Measurements from ENCODE around the gene IGF2.
A peak's percentile ranks its signal among the peaks of the same experiment; 100 is the strongest.

Gene IGF2

DNA sequence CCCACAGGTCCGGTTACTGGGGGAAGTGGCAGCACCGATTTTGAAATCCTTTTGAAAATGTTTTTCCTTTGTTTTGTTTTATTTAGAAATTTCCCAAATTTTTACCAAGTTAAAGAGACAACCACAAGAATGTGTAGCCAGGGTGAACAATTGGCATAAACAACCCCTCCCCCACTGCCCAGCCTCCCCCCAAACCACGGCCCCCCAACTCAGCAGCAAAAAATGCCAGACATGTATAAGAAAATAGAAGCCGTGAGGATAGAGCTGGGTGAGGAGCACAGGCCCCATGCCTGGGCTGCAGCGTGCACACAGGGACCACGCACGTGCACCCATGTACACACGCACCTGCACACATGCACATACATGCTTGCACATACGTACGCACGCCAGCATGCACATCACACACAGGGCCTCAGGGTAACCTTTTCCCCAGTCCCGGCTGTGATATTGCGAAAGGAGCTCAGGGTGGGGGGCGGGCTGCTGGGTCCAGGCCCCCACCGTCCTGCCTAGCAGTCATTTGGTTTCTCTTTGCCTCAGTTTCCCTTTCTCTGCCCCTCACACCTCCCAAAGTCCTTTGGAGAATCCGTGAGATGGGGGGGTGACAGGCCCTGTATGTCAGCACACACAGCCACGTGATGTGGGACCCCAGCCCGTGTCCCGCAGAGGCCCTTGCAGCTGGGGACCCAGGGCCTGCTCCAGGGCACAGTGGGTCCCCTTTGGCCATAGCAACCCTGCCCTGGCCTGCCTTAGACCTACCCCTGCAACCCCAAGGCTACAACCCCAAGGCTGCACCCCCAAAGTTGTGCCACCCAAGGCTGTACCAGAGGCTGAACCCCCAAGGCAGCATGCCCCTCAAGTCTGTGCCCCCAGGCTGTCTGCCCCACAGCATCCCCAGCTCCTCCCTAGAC is 42.9 kb downstream of the IGF2 start:
- no peak for DNase-seq
- no peak overlapping the region for H3K4me3 Mint-ChIP-seq
- peaks cover 9% of the 10 kb centered on the region for H3K4me1 Mint-ChIP-seq (ENCODE audit: low read depth)
- H3K27me3 Mint-ChIP-seq: peaks cover 23% of the 10 kb centered on the region
- no peak overlapping the region for H3K27ac Mint-ChIP-seq
- no peaks in the 10 kb centered on the region for H3K36me3 Mint-ChIP-seq (ENCODE audit: low read depth)
- H3K9me3 Mint-ChIP-seq: no peaks in the 10 kb centered on the region

DNA sequence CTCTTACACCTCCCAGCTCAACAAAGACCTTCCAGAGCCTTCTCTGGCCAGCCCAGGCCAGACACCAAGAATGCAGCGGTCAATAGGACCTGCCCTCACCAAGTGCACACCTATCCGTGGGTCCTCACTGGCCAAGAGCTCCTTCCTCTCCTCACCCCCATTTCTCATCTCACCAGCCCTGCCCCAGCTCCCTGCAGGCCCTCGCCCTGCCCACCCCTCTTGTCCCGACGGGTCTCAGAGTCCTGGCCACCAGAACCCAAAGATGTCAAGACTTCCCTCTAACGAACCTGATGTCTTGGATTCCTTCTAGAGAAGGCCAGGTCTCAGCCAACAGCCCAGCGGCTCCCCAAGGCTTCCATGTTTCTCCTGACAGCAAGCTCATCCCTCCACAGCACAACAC is 43.6 kb downstream of the IGF2 start:
- Mint-ChIP-seq H3K27me3 (peaks cover 23% of the 10 kb centered on the region), H3K4me1 (ENCODE audit: low read depth) (peaks cover 9% of the 10 kb centered on the region), H3K36me3 (ENCODE audit: low read depth) (no peaks in the 10 kb centered on the region), H3K4me3 (no peak overlapping the region), H3K27ac (no peak overlapping the region), H3K9me3 (no peaks in the 10 kb centered on the region)
- DNase-seq: no peak

GRCh38 chr11:2095198-2095520 is 44.0 kb downstream of the IGF2 start:
- no peak for DNase-seq
- Mint-ChIP-seq H3K27ac (no peak overlapping the region), H3K4me1 (ENCODE audit: low read depth) (peaks cover 9% of the 10 kb centered on the region), H3K36me3 (ENCODE audit: low read depth) (no peaks in the 10 kb centered on the region), H3K9me3 (no peaks in the 10 kb centered on the region), H3K4me3 (no peak overlapping the region), H3K27me3 (peaks cover 22% of the 10 kb centered on the region)

DNA sequence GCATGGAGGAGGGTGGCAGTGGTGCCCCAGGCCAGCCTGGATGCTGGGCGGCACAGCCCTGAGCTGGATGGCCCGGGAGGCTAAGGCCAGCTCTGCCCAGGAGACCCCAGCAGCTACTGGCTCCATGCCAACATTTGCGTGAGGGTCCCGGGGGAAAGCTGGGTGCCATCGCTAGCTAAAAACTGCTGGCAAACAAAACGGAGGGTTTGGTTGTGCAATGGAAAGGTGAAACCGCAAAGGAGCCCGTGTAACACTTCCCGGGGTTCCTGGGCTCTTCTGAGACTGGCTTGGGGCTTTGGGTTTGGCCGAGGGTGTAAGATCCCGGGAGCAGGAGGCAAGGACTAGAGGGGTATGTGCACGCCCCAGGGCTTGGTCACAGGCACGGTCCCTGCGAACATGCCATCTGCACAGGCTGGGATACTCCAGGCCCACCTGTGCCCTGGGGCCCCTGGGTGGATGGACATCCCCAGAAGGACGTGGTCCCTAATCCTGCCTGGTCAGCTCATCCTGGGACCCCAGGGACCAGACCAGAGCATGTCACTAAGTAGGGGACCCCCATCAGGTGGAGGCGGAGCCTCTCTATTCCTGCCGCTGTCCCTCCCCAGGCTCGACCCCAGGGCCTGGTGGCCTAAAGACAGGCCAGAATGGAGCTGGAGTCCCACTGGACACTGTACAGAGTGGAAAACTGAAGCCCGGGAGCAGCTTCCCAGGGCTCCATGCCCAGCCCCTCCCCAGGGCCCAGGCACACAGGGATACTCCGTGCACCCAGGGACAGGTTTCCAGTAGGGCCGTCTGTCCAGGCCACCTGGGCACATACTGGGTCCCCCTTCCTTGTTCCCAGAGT is 44.6 kb downstream of the IGF2 start:
- H3K36me3 Mint-ChIP-seq (ENCODE audit: low read depth): no peaks in the 10 kb centered on the region
- peaks cover 9% of the 10 kb centered on the region for H3K4me1 Mint-ChIP-seq (ENCODE audit: low read depth)
- H3K4me3 Mint-ChIP-seq: no peak overlapping the region
- H3K27ac Mint-ChIP-seq: no peak overlapping the region
- peaks cover 20% of the 10 kb centered on the region for H3K27me3 Mint-ChIP-seq
- DNase-seq: no peak
- H3K9me3 Mint-ChIP-seq: no peaks in the 10 kb centered on the region

DNA sequence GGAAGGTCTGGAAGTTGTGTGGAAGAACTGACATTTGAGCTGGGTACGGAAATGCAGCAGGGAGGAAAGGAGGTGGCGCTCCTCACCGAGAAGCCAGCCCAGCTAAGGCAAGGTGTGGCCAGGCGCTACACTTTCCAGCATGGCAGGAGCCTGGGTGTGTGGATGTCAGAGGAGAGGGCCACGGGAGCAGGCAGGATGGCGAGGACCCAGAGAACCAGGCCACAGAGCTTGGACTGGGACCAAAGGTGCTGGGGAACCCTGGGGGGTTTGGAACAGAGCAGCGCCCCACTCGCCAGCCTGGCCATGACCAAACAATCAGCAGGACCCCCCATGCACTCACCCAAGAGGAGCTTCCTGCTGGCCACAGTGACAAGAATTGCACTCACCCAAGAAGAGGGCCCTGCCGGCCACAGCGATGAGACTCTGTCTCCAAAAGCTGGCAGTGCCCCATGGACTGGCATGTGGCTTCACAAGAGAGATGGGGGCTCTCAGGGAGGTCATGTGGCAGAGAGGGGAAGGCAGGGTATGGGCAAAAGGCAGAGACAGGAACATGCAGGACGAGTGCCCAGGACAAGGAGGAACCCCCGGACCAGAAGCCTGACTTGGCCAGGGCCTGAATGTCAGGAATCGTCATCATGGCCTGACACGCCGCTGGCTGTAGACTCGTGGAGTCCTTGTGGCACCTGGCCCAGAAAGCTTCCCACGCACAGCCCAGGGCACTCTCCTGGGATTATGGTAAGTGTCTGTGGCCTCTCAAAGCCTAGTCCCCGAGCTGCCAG is 45.4 kb downstream of the IGF2 start:
- DNase-seq: no peak
- H3K27ac Mint-ChIP-seq: no peak overlapping the region
- no peaks in the 10 kb centered on the region for H3K9me3 Mint-ChIP-seq
- peaks cover 20% of the 10 kb centered on the region for H3K27me3 Mint-ChIP-seq
- H3K4me3 Mint-ChIP-seq: no peak overlapping the region
- no peaks in the 10 kb centered on the region for H3K36me3 Mint-ChIP-seq (ENCODE audit: low read depth)
- peaks cover 9% of the 10 kb centered on the region for H3K4me1 Mint-ChIP-seq (ENCODE audit: low read depth)

DNA sequence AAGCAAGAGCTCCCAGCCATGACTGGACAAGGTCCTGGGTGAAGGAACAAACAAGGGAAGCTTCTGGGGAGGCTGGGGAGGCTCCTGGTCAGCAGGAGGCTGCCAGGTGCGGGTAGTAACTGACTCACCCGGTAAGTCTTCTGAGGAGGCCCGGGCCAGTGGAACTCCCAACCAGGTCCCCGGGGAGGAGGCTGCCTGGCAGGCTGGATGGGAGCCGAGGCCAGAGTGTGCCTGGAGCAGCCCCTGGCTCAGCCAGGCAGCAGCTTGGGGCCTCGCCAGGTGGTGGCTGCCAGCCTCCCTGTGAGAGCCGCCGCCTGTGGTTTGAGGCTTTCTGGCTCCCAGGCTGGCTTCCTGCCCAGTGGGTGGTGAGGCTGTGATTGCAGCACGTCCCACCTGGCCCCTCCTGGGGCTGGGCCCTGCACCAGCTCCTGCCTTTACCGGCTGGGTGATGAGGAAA is 46.2 kb downstream of the IGF2 start:
- Mint-ChIP-seq H3K4me1 (ENCODE audit: low read depth) (peaks cover 9% of the 10 kb centered on the region), H3K4me3 (no peak overlapping the region), H3K36me3 (ENCODE audit: low read depth) (no peaks in the 10 kb centered on the region), H3K27ac (no peak overlapping the region), H3K9me3 (no peaks in the 10 kb centered on the region), H3K27me3 (peaks cover 24% of the 10 kb centered on the region)
- peak; percentile 58 for DNase-seq

DNA sequence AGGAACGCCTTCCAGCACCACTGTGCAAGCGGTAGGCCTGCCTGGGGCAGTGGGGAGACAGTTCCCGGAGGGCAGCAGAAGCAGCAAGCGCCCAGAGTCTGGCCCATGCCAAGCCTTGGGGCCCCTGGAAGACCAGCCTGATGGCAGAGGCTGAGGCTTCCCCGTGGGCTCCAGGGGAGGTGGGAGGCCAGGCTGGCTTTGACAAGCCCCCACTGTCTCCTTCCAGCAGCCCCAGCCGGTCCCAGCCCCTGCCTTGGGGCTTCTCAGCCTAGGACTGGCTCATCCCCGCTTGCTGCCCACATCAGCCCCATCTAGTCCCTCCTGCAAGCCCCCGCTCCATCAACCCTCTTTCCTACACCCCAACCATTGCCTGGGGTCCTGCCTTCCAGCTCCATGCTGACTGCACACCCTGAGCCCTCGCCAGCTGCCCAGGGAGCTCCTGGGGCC is 46.7 kb downstream of the IGF2 start:
- Mint-ChIP-seq H3K27me3 (peaks cover 26% of the 10 kb centered on the region), H3K4me1 (ENCODE audit: low read depth) (peaks cover 9% of the 10 kb centered on the region), H3K4me3 (no peak overlapping the region), H3K36me3 (ENCODE audit: low read depth) (no peaks in the 10 kb centered on the region), H3K9me3 (no peaks in the 10 kb centered on the region), H3K27ac (no peak overlapping the region)
- no peak for DNase-seq

DNA sequence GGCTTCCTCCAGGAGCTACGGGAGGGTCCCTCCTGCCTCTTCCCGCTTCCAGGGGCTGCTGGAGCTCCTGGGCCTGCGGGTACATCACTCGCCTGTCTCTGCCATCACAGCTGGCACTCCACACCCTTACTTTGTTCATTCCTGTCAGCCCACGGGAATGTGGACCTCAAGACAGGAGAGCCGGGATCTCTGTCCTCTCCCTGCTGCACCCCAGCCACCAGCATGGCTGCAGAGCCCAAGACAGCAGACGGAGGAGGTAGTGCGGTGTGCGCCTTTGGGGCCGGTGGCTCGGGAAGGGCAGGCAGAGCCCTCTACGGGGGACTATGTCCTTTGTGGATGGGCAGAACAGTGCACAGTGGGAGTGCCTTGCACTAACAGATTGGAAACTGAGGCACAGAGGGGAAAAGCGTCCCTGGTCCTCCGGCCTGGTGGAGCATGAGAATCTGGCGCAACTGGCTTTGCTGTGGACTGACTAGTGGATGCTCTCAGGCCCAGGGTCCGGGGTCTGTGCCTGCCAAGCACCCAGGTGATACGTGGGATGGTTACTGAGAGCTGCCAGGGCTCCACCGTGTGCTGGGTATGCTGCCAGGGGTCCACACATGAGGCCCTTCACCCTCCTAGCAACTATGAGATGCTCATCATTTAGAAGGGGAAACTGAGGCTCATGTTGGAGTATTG is 47.3 kb downstream of the IGF2 start:
- no peak overlapping the region for H3K27ac Mint-ChIP-seq

DNA sequence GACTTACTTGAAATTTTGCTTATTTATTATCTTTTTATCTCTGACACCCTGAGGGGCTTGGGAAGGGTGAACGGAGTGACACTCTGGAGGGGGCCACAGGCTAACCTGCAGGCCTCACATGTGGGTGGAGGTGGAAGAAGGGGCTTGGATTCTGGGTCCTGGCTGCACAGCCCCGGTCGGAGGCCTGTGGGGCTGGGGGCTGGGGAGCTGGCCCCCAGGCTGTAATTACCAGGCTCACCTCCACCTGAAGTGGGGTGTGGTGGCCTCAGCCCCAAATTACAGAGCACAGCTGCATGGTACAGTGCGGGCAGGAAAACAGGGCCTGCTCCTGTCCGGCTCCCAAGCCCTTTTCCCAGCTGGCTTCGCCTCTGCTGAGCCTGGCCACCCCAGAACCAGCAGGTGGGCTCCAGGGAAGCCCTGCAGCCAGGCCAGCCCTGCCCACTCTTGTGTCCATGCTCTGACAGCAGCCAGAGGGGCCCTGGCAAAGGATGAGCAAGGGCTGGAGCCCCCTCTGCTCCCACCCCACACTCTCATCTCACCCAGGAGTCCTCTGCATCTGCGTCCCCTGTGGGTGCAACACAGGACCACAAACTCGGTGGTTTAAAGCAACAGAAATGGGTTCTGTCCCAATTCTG is 48.0 kb downstream of the IGF2 start:
- peaks cover 9% of the 10 kb centered on the region for H3K4me1 Mint-ChIP-seq (ENCODE audit: low read depth)
- peaks cover 36% of the 10 kb centered on the region for H3K27me3 Mint-ChIP-seq
- no peak overlapping the region for H3K27ac Mint-ChIP-seq
- DNase-seq: no peak
- no peaks in the 10 kb centered on the region for H3K9me3 Mint-ChIP-seq
- no peaks in the 10 kb centered on the region for H3K36me3 Mint-ChIP-seq (ENCODE audit: low read depth)
- H3K4me3 Mint-ChIP-seq: no peak overlapping the region

More for the DNA sequence above, 47.3 kb downstream of the IGF2 start:
- Mint-ChIP-seq H3K4me3 (no peak overlapping the region), H3K9me3 (no peaks in the 10 kb centered on the region), H3K27me3 (peaks cover 31% of the 10 kb centered on the region), H3K4me1 (ENCODE audit: low read depth) (peaks cover 9% of the 10 kb centered on the region), H3K36me3 (ENCODE audit: low read depth) (no peaks in the 10 kb centered on the region)
- no peak for DNase-seq

DNA sequence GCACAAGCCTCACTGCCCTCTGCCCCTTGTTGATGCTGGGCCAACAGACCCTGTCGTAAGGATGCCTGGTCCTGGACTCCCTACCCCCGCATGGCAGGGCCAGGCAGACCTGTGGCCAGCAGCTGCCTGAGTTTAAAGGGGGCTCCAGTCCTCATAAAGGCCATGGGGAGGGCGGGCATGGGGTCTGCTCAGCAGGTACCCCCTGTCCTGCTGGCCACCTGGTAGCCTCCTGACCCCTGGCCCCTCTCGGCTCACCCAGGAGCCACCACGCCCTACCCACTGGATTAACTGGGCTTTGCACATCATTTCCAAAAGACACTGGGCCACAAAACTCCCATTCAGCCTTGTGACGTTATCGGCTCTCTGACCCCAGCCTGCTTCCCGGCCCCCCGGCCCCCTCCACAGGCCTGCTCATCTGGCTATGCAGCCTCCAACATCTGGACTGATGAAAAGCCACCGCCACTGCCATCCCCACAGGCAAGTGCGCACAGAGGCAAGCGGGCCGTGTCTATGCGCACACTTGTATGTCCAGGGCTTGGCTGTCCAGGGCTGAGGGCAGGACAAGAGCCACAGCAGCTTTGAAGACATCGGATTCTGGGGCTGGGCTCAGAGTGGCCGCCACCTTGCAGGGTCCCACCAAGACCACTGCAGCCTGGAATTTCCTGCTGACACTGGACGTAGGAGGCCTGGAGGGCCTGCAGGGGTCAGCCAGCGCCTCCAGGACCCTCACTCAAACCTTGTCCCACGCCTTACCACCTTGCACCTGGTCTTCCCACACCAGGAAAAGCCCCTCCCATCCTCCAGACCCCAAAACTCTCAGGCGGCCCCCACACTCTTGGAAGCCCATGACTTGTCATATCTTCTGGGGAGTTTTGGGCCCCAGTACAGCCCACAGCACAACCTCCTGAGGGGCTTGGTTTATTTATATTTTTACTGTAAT is 48.7 kb downstream of the IGF2 start:
- Mint-ChIP-seq H3K4me3 (no peak overlapping the region), H3K27ac (no peak overlapping the region)
- no peak for DNase-seq

DNA sequence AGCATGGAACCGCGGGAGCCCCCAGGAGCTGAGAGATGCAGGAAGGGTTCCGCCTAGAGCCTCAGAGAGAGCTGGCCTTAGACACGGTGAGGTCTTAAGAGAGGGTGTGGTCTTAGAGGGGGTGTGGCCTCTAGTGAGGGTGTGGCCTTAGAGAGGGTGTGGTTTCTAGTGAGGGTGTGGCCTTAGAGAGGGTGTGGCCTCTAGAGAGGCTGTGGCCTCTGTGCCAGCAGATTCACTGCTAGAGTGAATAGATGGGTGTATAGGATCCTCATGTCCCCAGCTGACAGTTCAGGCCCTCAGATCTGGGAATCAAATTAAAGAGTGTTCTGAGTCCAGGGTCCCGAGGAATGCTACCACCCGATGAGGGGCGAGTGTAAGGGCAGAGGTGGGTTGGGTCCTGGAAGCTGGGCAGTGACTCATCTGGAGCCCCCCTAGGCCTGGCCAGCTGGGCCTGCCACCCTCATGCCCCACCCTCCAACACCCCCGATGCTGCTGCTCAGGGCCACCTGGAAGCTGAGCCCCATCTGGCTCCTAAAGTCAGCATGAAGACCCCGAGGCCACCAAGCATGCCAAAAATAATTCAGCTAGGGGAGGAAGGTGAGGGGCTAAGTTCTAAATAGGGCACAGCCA is 49.5 kb downstream of the IGF2 start:
- no peak overlapping the region for H3K27ac Mint-ChIP-seq
- no peaks in the 10 kb centered on the region for H3K36me3 Mint-ChIP-seq (ENCODE audit: low read depth)
- H3K27me3 Mint-ChIP-seq: peaks cover 45% of the 10 kb centered on the region
- no peaks in the 10 kb centered on the region for H3K9me3 Mint-ChIP-seq
- no peak overlapping the region for H3K4me3 Mint-ChIP-seq
- peak; percentile 68 for DNase-seq
- peaks cover 9% of the 10 kb centered on the region for H3K4me1 Mint-ChIP-seq (ENCODE audit: low read depth)

More for the DNA sequence above, 48.7 kb downstream of the IGF2 start:
- Mint-ChIP-seq H3K4me1 (ENCODE audit: low read depth) (peaks cover 9% of the 10 kb centered on the region), H3K27me3 (peaks cover 37% of the 10 kb centered on the region), H3K9me3 (no peaks in the 10 kb centered on the region), H3K36me3 (ENCODE audit: low read depth) (no peaks in the 10 kb centered on the region)

- Mint-ChIP-seq H3K9me3 (peaks cover 6% of the 10 kb centered on the region), H3K4me1 (ENCODE audit: low read depth) (peaks cover 9% of the 10 kb centered on the region), H3K36me3 (ENCODE audit: low read depth) (no peaks in the 10 kb centered on the region), H3K4me3 (no peak overlapping the region), H3K27ac (no peak overlapping the region), H3K27me3 (peaks cover 49% of the 10 kb centered on the region)
- peak; percentile 29 for DNase-seq
Observed at GRCh38 chr11:2088746-2089535, 50.2 kb downstream of the IGF2 start.
